ENCODE results near the gene CTDP1.
"Not testable (repeated sequence)": the region's sequence is repeated elsewhere in the genome, so short reads cannot be mapped to it uniquely, and the experiment has no call there.

The CTDP1 gene

DNA sequence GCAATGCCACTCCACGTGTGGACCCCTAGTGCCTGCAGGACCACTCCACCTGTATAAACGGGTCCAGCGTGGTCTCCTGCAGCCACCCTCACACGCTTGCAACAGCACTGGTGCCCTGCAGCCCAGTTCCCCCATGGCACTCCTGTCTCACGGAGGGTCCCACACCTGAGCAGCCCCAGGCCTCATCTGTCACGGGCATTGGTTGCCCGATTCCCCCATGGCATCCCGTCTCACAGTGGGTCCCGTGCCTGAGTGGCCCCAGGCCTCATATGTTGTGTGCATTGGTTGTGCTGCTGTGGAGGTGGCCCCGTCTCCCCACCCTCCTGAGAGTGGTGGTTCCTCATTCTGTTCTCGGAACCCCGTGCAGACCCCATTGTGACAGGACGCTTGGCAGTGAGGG lies 43.4 kb downstream of the CTDP1 start:
- DNase-seq (ENCODE audit: low read depth in 1 of 2, low spot score in 1 of 2): no peak

DNA sequence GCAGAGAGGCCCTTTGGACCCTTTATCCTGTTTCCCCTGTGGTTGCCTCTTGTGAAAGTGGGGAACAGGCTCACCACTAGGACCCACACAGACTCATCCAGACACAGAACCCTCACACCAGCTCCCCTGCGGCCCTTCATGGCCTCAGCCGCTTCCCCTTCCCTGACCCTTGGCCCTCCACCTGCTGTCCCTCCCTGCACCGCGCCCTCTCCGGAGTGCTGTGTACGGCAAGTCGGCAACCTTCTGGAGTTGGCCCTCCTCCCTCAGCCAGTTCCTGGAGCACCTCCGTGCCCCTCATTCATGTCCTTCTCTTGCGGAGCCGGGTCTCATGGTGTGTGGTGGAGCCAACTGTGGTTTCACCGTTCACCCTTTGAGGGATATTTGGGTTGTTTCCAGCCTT lies 44.0 kb downstream of the CTDP1 start:
- no peak for DNase-seq (ENCODE audit: low read depth in 1 of 2, low spot score in 1 of 2)

DNA sequence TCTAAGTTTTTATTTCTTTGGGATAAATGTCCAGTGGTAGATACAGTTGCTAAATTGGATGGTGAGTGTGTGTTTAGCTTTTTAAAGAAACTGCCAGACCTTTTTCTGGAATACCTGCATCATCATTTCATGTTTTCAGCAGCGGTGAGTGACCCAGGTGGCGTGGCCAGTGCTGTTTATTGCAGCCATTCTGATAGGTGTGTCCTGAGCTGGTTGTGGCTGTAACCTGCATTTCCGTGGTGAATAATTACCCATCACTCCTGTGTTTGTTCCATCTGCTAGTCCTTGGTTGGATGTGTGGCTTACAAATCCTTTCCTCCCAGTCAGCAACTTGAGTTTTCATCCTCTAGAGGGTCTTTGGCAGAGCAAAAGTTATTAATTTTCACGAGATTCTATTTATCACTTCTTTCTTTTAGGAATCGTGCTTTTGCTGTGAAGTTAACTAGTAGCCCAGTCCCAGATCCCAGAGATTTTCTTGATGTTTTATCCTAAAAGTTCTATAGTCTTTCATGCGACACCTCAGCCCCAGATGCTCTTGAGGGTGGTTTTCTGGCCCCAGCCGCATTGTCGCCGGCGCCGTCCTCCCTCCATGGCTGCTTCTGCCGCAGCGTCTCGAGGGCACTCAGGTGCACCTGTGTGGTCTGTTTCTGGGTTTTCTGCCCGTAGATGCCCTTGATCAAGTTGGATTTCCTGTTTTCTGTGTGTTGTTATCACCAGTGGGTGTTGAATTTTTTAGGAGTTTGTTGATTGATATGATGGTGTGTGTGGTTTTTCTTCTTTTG lies 44.9 kb downstream of the CTDP1 start:
- no peak for DNase-seq (ENCODE audit: low read depth in 1 of 2, low spot score in 1 of 2)

DNA sequence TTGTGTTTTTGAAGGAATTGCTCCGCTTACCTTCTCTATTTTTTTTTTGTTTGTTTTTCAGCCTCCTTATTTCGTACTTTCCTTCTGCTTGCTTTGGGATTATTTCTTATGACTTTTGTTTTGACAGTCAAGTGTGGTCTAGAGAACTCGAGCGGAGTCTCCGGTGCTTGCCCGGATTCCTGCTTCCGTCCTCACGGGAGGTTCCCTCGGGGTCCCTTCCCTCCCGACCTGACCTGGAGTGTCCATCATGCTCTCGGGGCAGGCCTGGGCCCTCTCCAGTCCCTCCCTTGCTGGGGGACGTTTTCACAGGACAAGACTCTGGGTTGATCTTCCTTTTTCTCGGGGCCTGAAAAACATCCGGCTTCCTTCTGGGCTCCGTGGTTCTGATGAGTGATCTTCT lies 45.9 kb downstream of the CTDP1 start:
- DNase-seq (ENCODE audit: low read depth in 1 of 2, low spot score in 1 of 2): no peak

DNA sequence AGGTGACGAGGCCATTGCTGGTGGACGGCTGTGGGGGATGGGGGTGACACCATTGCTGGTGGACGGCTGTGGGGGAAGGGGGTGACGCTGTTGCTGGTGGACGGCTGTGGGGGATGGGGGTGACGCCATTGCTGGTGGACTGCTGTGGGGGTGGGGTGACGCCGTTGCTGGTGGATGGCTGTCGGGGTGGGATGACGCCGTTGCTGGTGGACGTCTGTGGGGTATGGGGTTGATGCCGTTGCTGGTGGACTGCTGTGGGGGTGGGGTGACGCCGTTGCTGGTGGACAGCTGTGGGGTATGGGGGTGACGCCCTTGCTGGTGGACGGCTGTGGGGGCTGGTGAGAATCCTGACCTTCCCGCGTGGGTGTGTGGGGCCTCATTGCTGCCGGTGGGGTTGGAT lies 47.1 kb downstream of the CTDP1 start:
- DNase-seq (ENCODE audit: low read depth in 1 of 2, low spot score in 1 of 2): no peak

DNA sequence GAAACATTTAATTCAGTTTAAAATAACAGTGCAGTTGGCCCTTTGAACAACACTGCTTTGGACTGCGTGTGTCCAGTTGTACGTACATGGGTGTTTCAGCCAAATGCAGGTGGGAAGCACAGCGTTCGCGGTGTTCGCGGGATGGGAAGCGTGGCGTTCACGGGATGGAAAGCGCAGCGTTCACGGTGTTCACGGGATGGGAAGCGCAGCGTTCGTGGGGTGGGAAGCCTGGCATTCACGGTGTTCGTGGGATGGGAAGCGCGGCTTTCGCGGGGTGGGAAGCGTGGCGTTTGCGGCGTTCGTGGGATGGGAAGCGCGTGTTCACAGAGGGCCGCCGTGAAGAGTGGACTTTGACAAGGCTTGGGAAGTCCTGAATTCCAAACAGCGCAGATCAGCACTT lies 47.6 kb downstream of the CTDP1 start:
- DNase-seq (ENCODE audit: low read depth in 1 of 2, low spot score in 1 of 2): no peak

DNA sequence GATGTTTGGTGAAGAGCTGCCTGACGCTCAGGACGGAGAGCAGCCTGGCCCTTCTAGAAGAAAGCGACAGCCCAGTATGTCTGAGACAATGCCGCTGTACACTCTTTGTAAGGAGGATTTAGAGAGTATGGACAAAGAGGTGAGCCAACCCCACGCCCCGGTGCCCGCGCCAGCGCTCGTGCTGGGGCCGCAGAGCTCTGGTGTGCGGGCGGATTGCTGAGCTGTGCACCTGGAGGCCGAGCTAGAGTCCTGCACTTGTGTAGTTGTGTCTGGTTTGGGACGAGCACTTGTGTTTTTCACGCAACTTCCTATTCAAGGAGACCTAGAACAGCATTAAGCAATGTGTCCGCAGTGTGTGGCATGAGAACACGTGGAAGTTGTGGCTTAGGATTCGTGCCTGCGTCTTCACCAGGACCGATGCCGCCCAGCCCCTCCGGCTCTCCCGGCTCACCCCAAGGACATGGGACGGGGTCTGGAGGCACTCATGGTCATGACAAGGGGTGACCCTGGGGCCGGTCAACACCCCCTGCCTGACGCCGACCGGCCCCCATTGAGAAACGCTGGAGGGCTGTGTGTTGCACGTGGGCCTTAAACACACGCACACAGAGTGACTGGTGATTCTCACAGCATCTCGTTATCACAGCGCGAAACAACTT lies 49.5 kb downstream of the CTDP1 start:
- no peak for DNase-seq (ENCODE audit: low read depth in 1 of 2, low spot score in 1 of 2)

DNA sequence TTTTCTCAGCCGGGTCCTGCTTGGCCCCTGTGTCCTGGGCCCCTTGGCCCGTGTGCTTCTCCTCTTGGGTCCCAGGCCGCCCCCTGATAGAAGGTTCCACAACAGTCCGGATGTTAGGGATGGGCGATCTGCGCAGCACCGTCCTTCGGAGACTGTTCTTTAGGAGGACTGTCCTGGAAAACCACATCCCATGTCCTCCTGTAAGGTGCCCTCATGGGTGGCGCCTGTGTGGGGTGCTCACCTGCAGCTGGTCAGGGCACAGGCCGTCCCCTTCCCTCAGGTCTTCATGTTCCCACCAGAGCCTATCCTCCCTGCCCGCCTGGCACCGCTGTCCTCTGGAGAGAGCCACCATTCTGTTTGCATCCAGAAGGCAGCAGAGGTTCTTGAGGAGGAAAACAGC lies 50.0 kb downstream of the CTDP1 start:
- DNase-seq (ENCODE audit: low read depth in 1 of 2, low spot score in 1 of 2): no peak

DNA sequence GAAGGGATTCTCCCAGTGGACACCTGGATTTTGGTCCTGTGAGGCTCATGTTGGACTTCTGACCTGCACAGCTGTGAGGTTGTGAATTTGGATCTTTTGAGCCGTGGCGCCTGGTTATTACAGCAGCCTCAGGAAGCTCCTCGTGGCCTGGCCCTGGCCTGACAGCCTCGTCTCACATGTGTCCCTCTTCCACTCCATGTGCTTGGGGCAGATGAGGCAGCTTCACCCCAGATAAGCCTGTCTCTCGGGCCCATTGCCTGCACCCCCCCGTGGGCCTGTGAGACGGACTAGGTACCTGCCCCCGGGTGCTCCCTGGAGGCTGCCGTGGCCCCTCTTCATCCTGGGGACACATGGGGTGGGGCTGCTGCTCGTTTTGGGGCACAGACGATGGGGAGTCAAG lies 51.2 kb downstream of the CTDP1 start:
- no peak for DNase-seq (ENCODE audit: low read depth in 1 of 2, low spot score in 1 of 2)

DNA sequence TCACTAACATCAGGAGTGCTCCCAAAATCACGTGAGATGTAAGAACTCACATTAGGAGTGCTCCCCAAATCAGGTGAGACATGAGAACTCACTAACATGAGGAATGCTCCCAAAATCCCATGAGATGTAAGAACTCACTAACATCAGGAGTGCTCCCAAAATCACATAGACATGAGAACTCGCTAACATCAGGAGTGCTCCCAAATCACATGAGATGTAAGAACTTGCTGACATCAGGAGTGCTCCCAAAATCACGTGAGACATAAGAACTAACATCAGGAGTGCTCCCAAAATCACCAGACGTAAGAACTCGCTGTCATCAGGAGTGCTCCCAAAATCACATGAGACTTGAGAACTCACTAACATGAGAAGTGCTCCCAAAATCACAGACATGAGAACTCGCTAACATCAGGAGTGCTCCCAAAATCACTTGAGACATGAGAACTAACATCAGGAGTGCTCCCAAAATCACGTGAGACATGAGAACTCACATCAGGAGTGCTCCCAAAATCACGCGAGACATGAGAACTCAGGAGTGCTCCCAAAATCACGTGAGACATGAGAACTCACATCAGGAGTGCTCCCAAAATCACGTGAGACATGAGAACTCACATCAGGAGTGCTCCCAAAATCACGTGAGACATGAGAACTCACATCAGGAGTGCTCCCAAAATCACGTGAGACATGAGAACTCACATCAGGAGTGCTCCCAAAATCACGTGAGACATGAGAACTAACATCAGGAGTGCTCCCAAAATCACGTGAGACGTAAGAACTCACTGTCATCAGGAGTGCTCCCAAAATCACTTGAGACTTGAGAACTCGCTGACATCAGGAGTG lies 52.5 kb downstream of the CTDP1 start:
- DNase-seq (ENCODE audit: low read depth in 1 of 2, low spot score in 1 of 2): not testable (repeated sequence)

DNA sequence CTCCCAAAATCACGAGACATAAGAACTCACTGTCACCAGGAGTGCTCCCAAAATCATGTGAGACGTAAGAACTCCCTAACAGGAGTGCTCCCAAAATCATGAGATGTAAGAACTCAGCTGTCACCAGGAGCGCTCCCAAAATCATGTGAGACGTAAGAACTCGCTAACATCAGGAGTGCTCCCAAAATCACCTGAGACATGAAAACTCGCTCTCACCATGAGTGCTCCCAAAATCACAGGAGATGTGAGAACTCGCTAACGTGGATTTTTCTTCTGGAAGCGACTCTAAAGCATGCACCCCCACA lies 53.1 kb downstream of the CTDP1 start:
- DNase-seq (ENCODE audit: low read depth in 1 of 2, low spot score in 1 of 2): no peak

DNA sequence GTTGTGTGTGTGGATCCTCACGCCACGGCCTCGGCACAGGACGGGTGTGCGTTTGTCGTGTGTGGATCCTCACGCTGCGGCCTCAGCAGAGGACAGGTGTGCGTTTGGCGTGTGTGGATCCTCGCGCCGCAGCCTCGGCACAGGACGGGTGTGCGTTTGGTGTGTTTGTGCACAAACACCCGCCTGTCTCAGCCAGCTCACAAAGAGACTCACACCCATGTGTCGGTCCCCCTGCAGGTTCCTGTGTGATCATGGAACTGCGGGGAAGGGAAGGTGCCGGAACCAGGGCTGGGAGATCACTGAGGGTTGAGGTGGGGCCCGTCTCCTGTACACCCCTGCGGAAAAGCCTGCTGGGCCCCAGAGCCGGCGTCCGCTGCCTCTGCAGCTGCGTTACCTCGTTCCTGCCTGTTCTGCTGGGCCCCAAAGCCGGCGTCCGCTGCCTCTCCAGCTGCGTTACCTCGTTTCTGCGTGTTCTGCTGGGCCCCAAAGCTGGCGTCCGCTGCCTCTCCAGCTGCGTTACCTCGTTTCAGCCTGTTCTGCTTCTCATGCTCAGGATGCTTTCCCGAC lies 53.6 kb downstream of the CTDP1 start:
- DNase-seq (ENCODE audit: low read depth in 1 of 2, low spot score in 1 of 2): no peak

DNA sequence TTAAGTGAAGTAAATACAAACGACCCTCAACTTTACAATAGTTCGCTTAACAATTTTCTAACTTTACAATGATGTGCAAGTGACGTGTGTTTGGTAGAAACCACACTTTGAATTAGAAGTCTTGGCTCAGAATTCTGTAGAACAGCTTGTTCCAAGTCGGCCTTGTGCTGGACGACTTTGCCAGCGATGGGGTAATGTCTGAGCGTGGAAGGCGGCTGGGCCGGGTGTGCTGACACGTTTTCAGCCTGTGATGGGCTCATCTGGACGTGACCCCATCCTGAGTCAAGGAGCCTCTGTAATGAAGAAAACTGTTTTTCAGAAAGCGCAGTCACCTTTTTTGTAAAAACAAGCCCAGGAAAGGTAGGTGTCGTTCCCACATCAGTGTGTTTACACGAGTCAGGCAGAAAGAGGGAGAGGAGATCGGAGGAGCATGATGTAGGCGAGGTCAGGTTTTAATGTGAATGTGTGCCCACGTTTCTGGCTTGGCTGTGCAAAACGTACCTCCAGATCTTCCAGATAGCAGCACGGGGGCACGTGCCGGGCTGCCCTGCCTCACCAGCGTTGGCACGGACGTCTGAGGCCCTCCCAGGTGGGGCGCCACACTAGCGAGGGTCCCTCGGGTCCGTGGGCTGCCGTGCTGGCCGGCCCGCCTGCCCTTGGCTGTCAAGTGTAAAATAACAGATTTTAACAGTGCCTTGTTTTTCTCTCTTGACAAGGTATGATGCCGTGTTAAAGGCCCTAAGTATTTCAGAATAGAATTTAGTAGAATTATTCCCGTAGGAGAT lies 54.6 kb downstream of the CTDP1 start:
- DNase-seq (ENCODE audit: low read depth in 1 of 2, low spot score in 1 of 2): no peak

DNA sequence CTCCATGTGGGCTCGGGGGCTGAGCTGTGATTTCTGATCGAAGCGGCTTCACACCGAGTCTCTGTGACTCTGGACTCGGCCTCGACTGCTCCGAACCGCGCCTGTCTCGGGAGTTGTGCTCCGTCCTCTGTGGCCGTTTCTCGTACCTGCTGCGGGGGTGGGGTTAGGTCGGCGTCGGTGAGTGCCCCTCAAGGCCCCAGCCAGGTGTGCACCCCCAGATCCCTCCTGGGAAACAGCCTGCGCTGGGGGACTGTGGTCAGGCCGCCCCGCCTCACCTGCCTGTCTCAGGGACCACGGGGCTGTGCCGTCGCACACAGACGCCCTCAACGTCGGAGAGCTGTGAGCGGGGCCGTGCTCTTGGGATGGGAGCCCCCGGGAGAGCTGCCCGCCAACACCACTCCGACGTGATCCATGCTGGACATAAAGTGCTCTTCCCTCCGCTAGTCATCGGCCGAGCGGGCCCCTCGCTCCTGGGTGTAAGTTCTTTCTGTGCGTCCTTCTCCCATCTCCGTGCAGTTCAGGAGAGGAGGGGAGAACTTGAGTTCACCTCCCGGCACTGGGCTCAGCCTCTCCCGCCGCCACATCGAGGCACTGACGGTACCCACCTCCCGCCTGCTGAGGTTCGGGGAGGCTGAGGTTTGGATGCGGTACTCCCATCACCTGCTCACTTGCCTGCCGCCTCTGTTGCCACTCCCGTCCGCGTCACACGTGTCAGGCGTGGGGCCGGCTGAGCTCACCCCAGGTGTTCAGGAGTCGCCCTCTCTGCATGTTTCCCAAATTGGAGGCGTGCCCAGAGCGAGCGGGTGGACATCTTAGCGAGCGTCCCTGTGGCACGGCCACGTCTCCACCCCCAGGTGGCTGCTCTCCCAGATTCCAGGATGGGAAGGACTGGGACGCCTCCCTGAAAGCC lies 55.7 kb downstream of the CTDP1 start:
- no peak for DNase-seq (ENCODE audit: low read depth in 1 of 2, low spot score in 1 of 2)

DNA sequence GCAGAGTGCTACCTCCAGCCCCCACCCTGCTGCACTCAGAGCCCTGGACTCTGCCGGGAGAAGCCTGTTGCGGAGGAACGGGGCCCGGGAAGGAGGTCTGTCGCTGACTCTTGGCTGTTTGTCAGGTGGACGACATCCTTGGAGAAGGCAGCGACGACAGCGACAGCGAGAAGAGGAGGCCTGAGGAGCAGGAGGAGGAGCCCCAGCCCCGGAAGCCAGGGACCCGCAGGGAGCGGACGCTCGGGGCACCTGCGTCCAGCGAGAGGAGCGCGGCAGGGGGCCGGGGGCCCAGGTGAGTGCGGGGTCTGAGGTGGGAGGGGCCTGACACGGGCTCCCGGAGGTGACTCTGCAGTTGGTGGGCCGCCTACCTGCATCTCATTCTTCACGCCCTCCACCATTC lies 56.6 kb downstream of the CTDP1 start:
- DNase-seq (ENCODE audit: low read depth in 1 of 2, low spot score in 1 of 2): no peak

DNA sequence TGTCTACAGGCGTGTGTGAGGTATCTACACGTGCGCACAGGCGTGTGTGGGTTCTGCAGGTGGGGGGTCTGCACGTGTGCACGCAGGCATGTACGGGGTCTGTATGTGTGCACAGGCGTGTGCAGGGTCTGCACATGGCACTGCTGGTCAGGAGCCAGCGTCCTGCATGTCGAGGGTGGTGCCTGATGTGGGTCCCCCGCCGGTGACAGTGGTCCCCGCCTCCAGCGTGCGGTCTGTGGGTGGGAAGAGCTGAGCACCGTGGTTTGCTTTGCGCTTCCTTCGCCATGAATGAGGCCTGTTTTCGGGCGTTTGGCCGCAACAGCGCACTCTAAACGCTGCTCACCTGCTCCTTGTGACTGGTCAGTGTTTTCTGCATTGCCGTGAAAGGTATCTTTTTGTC lies 57.2 kb downstream of the CTDP1 start:
- no peak for DNase-seq (ENCODE audit: low read depth in 1 of 2, low spot score in 1 of 2)

DNA sequence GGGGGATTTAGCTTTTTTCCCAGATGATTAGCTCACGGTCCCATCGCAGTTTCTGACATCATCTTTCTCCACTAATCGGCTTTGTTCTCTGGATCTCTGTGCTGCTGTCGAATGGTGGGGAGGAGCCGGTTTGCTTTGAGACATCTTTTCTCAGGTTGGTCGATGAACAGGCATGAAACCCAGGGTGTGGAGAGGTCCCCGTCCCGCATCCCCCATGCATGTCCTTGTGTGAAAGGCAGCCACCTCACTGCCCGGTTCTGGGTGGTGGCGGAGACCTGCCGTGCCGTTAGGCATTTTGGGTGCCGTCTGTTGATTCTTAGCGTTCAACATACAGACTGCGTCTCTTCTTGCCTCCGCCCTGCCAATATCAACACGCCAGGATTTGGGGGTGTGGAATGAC lies 57.8 kb downstream of the CTDP1 start:
- no peak for DNase-seq (ENCODE audit: low read depth in 1 of 2, low spot score in 1 of 2)

DNA sequence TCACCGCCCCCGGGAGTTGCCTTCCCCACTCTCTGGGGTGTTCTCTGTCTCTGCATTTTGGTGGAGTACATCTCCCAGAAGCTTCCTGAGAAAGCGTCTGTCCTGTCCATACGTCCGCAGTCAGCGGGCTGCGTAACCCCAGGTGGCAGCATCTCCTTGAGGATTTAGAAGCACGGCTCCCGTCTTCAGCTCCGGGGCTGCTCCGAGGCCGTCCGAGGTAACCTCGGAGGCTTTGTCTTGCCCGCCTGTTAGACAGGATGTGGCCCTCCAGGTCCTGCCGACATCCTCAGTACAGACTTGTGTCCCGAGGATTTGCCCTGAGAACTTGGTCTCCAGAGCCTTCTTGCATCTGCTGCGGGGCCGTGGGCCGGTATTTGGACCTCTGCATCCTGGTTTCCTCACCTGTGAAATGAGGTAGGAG lies 58.4 kb downstream of the CTDP1 start:
- DNase-seq (ENCODE audit: low read depth in 1 of 2, low spot score in 1 of 2): no peak

DNA sequence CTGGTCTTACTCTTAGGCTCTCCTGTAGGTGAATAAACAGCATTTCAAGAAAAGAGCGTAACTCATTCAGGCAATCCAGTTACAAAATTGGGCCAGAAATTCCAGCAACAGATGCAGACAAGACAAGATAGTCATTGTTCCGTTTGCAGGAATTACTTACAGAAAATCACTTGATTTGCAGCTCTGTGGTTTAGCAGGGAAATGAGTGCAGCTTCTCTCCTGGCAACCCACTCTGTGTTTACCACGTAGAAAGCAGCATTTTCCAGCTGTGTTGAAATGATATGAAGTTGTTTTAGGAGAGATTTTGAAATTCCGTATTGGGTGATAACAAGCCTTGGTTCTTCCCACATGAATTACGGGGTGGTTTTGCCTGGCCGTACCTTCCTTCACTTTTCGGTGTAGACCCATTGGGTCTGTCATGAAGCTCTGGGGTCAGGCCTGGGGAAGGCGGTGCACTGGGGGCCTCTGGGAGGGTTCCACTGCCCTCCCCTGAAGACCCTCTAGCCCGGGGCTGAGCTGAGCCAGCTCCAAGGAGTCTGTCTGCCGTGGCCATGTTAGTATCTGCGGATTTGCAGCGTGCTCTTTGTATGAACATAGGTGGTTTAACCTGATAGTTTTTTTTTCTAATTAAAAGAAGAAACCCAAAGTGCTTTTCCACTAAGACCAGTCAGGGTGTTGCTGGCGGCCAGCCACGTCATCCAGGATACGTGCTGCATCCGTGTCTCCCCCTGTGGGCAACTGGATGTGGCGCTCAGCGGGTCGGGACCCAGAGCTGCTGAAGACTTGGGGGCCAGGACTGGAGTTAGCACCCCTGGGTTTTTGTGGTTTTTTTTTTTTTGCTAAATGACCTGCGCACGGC lies 59.2 kb downstream of the CTDP1 start:
- DNase-seq (ENCODE audit: low read depth in 1 of 2, low spot score in 1 of 2): no peak

Data from activated T-helper 1 cell treated with anti-CD3 and anti-CD28 coated beads, Interleukin-2, amount 50 U/mL, for 16 hours (primary cell).